Measurements from ENCODE around the gene FRRS1L. TPM values are rescaled to one million over a fixed set of nuclear protein-coding genes. Genes with fewer than 3 reads are reported as not detected.

Gene FRRS1L
- total RNA-seq, 4 donors from 2014 or later = 0.06 to 0.24 (median 0.16) TPM; not detected in 1

GRCh38 chr9:109190151-109190550 lies 23.1 kb upstream of the FRRS1L start:
- ATAC-seq (ENCODE audit: low FRiP score) = no peak
- DNase-seq (ENCODE audit: low spot score) = no peak
- TF ChIP-seq CTCF (IDR thresholded peaks at IDR 0.05) = no peak

- ATAC-seq (ENCODE audit: low FRiP score) (no peak), DNase-seq (ENCODE audit: low spot score) (no peak)
- no peak for TF ChIP-seq CTCF (IDR thresholded peaks at IDR 0.05)
Observed at GRCh38 chr9:109186857-109187520, 19.9 kb upstream of the FRRS1L start.

- ATAC-seq (ENCODE audit: low FRiP score) (no peak), DNase-seq (ENCODE audit: low spot score) (no peak)
- TF ChIP-seq CTCF (IDR thresholded peaks at IDR 0.05) = no peak
Observed at GRCh38 chr9:109182940-109183798, 16.1 kb upstream of the FRRS1L start.

GRCh38 chr9:109182550-109182939 lies 15.5 kb upstream of the FRRS1L start:
- no peak for TF ChIP-seq CTCF (IDR thresholded peaks at IDR 0.05)
- ATAC-seq (ENCODE audit: low FRiP score) (no peak), DNase-seq (ENCODE audit: low spot score) (no peak)

GRCh38 chr9:109181284-109181683 lies 14.2 kb upstream of the FRRS1L start:
- ATAC-seq (ENCODE audit: low FRiP score) (no peak), DNase-seq (ENCODE audit: low spot score) (no peak)
- TF ChIP-seq CTCF (IDR thresholded peaks at IDR 0.05) = no peak

- no peak for TF ChIP-seq CTCF (IDR thresholded peaks at IDR 0.05)
- DNase-seq (ENCODE audit: low spot score) (no peak), ATAC-seq (ENCODE audit: low FRiP score) (no peak)
Observed at GRCh38 chr9:109179801-109180523, 12.9 kb upstream of the FRRS1L start.
